Skeletal muscle tissue (tissue), 4 donors: Measurements from ENCODE around the gene MVB12B. TPM values are rescaled to one million over a fixed set of nuclear protein-coding genes. Genes with fewer than 3 reads are reported as not detected.
A peak's percentile ranks its signal among the peaks of the same experiment; 100 is the strongest.

Experiments used
- H3K27ac ChIP-seq: one replicate; pipeline ENCODE4 v1.7.0; 2013; ENCODE audit warnings: mild to moderate bottlenecking, low read depth, low read length, inconsistent platforms
- H3K27me3 ChIP-seq, 3 donors: one replicate each; pipeline ENCODE4 v1.7.0; 2013; ENCODE audit warnings: low read length in 3 of 3; ENCODE audit not compliant: control insufficient read depth in 3 of 3, insufficient read depth in 3 of 3
- H3K36me3 ChIP-seq, 3 donors: one replicate each; pipeline ENCODE4 v1.7.0; 2013; ENCODE audit warnings: low read length in 3 of 3; ENCODE audit not compliant: control insufficient read depth in 3 of 3, insufficient read depth in 3 of 3
- H3K4me1 ChIP-seq, 3 donors: one replicate each; pipeline ENCODE4 v1.7.0; 2013; ENCODE audit warnings: low read length in 3 of 3, mild to moderate bottlenecking in 3 of 3; ENCODE audit not compliant: control insufficient read depth in 3 of 3, insufficient read depth in 3 of 3
- H3K4me3 ChIP-seq, 3 donors: one replicate each; pipeline ENCODE4 v1.7.0; 2013; ENCODE audit warnings: low read length in 3 of 3
- H3K9ac ChIP-seq, 3 donors: one replicate each; pipeline ENCODE4 v1.7.0; 2013; ENCODE audit warnings: low read length in 3 of 3, mild to moderate bottlenecking in 3 of 3, moderate library complexity in 2 of 3, low read depth in 1 of 3
- H3K9me3 ChIP-seq, 3 donors: one replicate each; pipeline ENCODE4 v1.7.0; 2013; ENCODE audit warnings: low read length in 3 of 3; ENCODE audit not compliant: control insufficient read depth in 3 of 3
- total RNA-seq: library from RNA; depleted of rRNA; stranded (reverse); fragments of >200 nt; gene quantifications from one replicate; pipeline ENCODE4 v1.2.3, GENCODE V29; 2014
- donor health status: Osteomylitis.

The MVB12B gene
- total RNA-seq, 1 donor from 2014 or later, result 13.0 TPM

GRCh38 chr9:126338945-126339344 lies 12.3 kb downstream of the MVB12B start:
- H3K4me1 ChIP-seq, result peaks cover 29 to 56% (median 43%) of the 10 kb centered on the region in 3 donors
- H3K36me3 ChIP-seq, result peaks cover 7 to 27% (median 17%) of the 10 kb centered on the region in 3 donors
- H3K9me3 ChIP-seq, result no peaks in the 10 kb centered on the region
- H3K27me3 ChIP-seq, result no peaks in the 10 kb centered on the region
- no peak overlapping the region for H3K4me3 ChIP-seq
- H3K9ac ChIP-seq, result peak overlapping the region in 1 of 3 donors; percentile 4
- H3K27ac ChIP-seq, result peak overlapping the region; percentile 3

GRCh38 chr9:126341426-126341825 lies 14.8 kb downstream of the MVB12B start:
- H3K4me1 ChIP-seq, result peaks cover 7 to 36% (median 20%) of the 10 kb centered on the region in 3 donors
- no peaks in the 10 kb centered on the region for H3K9me3 ChIP-seq
- H3K27me3 ChIP-seq, result no peaks in the 10 kb centered on the region
- H3K36me3 ChIP-seq, result peaks cover 18 to 36% (median 31%) of the 10 kb centered on the region in 3 donors
- H3K4me3 ChIP-seq, result no peak overlapping the region
- H3K27ac ChIP-seq, result no peak overlapping the region
- no peak overlapping the region for H3K9ac ChIP-seq

DNA sequence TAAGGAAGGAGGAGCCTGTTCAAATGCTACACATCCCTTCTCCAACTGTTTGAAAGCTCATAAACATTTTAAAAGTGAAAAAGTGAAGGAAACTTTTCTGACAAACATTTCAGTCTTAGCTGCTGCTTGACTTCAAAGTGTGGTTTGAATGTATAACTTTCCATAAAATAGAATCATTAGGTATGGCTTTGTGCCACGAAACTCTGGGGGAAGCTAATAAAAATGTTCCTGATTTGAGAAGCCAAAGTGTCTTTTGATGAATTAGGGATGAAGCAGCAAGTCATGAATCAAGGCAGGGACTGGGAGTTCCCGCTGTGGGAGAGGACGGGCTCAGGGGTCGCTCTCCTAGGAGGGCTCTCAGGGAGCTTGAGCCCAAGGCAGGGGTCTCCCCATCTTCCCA lies 15.3 kb downstream of the MVB12B start:
- H3K9me3 ChIP-seq, result no peaks in the 10 kb centered on the region
- H3K36me3 ChIP-seq, result peaks cover 18 to 36% (median 31%) of the 10 kb centered on the region in 3 donors
- no peak overlapping the region for H3K27ac ChIP-seq
- H3K4me1 ChIP-seq, result peaks cover 5 to 36% (median 15%) of the 10 kb centered on the region in 3 donors
- no peaks in the 10 kb centered on the region for H3K27me3 ChIP-seq
- H3K9ac ChIP-seq, result no peak overlapping the region
- no peak overlapping the region for H3K4me3 ChIP-seq

DNA sequence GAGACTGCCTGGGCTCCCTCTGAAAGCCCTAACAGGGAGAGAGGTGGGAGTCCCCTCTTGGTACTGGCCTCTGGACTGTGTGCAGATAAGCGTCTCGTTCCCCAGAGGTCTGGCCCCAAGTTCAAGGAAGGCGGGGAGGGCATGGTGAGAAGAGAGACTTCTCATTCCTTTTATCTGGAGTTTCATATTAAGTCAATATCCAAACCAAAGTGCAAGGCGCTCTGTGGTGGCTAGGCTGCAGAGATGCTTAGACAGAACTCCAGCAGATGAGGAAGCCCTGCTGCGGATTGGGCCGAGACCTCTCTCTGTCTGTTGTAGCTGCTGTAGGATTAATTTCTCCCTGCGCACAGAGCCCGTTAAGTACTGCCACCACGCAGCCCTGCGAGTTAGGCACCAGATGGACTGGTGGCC lies 16.0 kb downstream of the MVB12B start:
- Histone ChIP-seq H3K27ac (no peak overlapping the region), H3K4me1 (peaks cover 7 to 33% (median 8%) of the 10 kb centered on the region in 3 donors), H3K9ac (no peak overlapping the region), H3K4me3 (no peak overlapping the region), H3K36me3 (peaks cover 18 to 36% (median 31%) of the 10 kb centered on the region in 3 donors), H3K9me3 (no peaks in the 10 kb centered on the region), H3K27me3 (no peaks in the 10 kb centered on the region)

GRCh38 chr9:126343271-126343700 lies 16.7 kb downstream of the MVB12B start:
- Histone ChIP-seq H3K36me3 (peaks cover 18 to 36% (median 31%) of the 10 kb centered on the region in 3 donors), H3K9me3 (no peaks in the 10 kb centered on the region)

GRCh38 chr9:126346031-126346430 lies 19.4 kb downstream of the MVB12B start:
- Histone ChIP-seq H3K27ac (no peak overlapping the region), H3K4me3 (no peak overlapping the region), H3K27me3 (no peaks in the 10 kb centered on the region), H3K9me3 (no peaks in the 10 kb centered on the region), H3K9ac (no peak overlapping the region), H3K36me3 (peaks cover 15 to 26% (median 26%) of the 10 kb centered on the region in 3 donors), H3K4me1 (peaks cover 12 to 28% (median 18%) of the 10 kb centered on the region in 3 donors)

More at GRCh38 chr9:126343271-126343700, 16.7 kb downstream of the MVB12B start:
- Histone ChIP-seq H3K4me1 (peaks cover 13 to 38% (median 14%) of the 10 kb centered on the region in 3 donors), H3K4me3 (no peak overlapping the region), H3K9ac (no peak overlapping the region), H3K27me3 (no peaks in the 10 kb centered on the region), H3K27ac (no peak overlapping the region)

GRCh38 chr9:126347093-126347492 lies 20.5 kb downstream of the MVB12B start:
- Histone ChIP-seq H3K4me1 (peaks cover 12 to 28% (median 18%) of the 10 kb centered on the region in 3 donors), H3K27me3 (no peaks in the 10 kb centered on the region), H3K27ac (peak overlapping the region; percentile 49), H3K4me3 (no peak overlapping the region), H3K9ac (no peak overlapping the region), H3K9me3 (no peaks in the 10 kb centered on the region), H3K36me3 (peaks cover 11 to 19% (median 16%) of the 10 kb centered on the region in 3 donors)

- Histone ChIP-seq H3K36me3 (peaks cover 11 to 14% (median 13%) of the 10 kb centered on the region in 3 donors), H3K4me3 (no peak overlapping the region), H3K9me3 (no peaks in the 10 kb centered on the region), H3K9ac (peak overlapping the region in 1 of 3 donors; percentile 33), H3K27ac (peak overlapping the region; percentile 49), H3K4me1 (peaks cover 12 to 28% (median 18%) of the 10 kb centered on the region in 3 donors), H3K27me3 (no peaks in the 10 kb centered on the region)
Measured at GRCh38 chr9:126347911-126348760, 21.5 kb downstream of the MVB12B start.

- H3K27ac ChIP-seq, result peak overlapping the region; percentile 49
- H3K36me3 ChIP-seq, result peaks cover 9 to 14% (median 10%) of the 10 kb centered on the region in 3 donors
- no peaks in the 10 kb centered on the region for H3K9me3 ChIP-seq
- peaks cover 12 to 22% (median 18%) of the 10 kb centered on the region in 3 donors for H3K4me1 ChIP-seq
- H3K4me3 ChIP-seq, result no peak overlapping the region
- H3K9ac ChIP-seq, result no peak overlapping the region
- no peaks in the 10 kb centered on the region for H3K27me3 ChIP-seq
Measured at GRCh38 chr9:126348911-126349550, 22.4 kb downstream of the MVB12B start.
